ENCODE measurements around the gene OR8A1. TPM values are rescaled to one million over a fixed set of nuclear protein-coding genes. Genes with fewer than 3 reads are reported as not detected.

OR8A1 gene
- total RNA-seq, 6 experiments from 2014 or later = not detected

- ATAC-seq = no peak
- WGBS (ENCODE audit: insufficient coverage, low coverage, low lambda C conversion rate, missing lambda C conversion rate) = 75% methylated on average over 4 of the region's 5 CpGs
- DNase-seq = no peak
- TF ChIP-seq CTCF (IDR thresholded peaks at IDR 0.05) = no peak
- TF ChIP-seq POLR2A (IDR thresholded peaks at IDR 0.05) = no peak
- Histone ChIP-seq H3K4me1 (peaks cover 0 to 6% (median under 1%) of the 10 kb centered on the region in 4 donors), H3K36me3 (no peaks in the 10 kb centered on the region), H3K27ac (no peak overlapping the region), H3K27me3 (no peaks in the 10 kb centered on the region), H3K9me3 (no peaks in the 10 kb centered on the region), H3K4me3 (no peak overlapping the region)
- intact Hi-C loops (cut with DNase I) = no loop called here
Observed at GRCh38 chr11:124618863-124619262, 49.1 kb downstream of the OR8A1 start.

Small RNA genes within 50 kb of the gene (small RNA-seq; reads per million reads assigned to genes)
- 0 reads per million in 2 experiments for gene OR8A3P

Other genes with a start within 250 kb of the OR8A1 start
- gene OR8D2, start 249.8 kb upstream of the OR8A1 start, total RNA-seq = not detected
- not detected for gene OR8B2, start 185.5 kb upstream of the OR8A1 start, total RNA-seq
- not detected for gene OR8B3, start 171.0 kb upstream of the OR8A1 start, total RNA-seq
- gene OR8B4, start 145.1 kb upstream of the OR8A1 start, total RNA-seq = not detected
- gene OR8B8, start 124.3 kb upstream of the OR8A1 start, total RNA-seq = not detected
- not detected for gene OR8B12, start 26.3 kb upstream of the OR8A1 start, total RNA-seq
- not detected for gene PANX3, start 41.4 kb downstream of the OR8A1 start, total RNA-seq
- gene TBRG1, start 52.9 kb downstream of the OR8A1 start, total RNA-seq = 10 to 100 TPM; 13.3 to 20.5 (median 17.9) TPM
- gene SIAE, start 103.7 kb downstream of the OR8A1 start, total RNA-seq = 10 to 100 TPM; 30.9 to 56.8 (median 35.6) TPM
- gene SPA17, start 103.9 kb downstream of the OR8A1 start, total RNA-seq = 1 to 10 TPM in 3 of 6 experiments, under 1 TPM in 3; 0.23 to 4.0 (median 1.2) TPM
- 1 to 10 TPM in 3 of 6 experiments, under 1 TPM in 2, not detected in 1; 0.43 to 4.6 (median 1.4) TPM for gene NRGN, start 169.9 kb downstream of the OR8A1 start, total RNA-seq
- gene VSIG2, start 182.3 kb downstream of the OR8A1 start, total RNA-seq = 1 to 10 TPM in 2 of 6 experiments, under 1 TPM in 3, not detected in 1; 0.68 to 1.4 (median 0.83) TPM
- 10 to 100 TPM in 3 of 6 experiments, 1 to 10 TPM in 3; 6.1 to 15.3 (median 9.7) TPM for gene ESAM, start 192.3 kb downstream of the OR8A1 start, total RNA-seq
- gene MSANTD2, start 230.4 kb downstream of the OR8A1 start, total RNA-seq = 1 to 10 TPM; 2.6 to 4.7 (median 3.6) TPM

Measured in right lobe of liver (tissue), 6 donors.